HEK293T (cell line): ENCODE results near the gene SLC25A25.

Experiments used
- BHLHE40 ChIP-seq: fragments of 450-650 bp; IDR thresholded peaks from 2 replicates; pipeline ENCODE4 v1.6.1; 2016; ENCODE audit warnings: mild to moderate bottlenecking, moderate library complexity, borderline replicate concordance
- CTBP1 ChIP-seq: fragments of 450-650 bp; IDR thresholded peaks from 2 replicates; pipeline ENCODE4 v1.6.1; 2016; ENCODE audit warnings: borderline replicate concordance
- ELF4 ChIP-seq: fragments of 450-650 bp; IDR thresholded peaks from 2 replicates; pipeline ENCODE4 v1.6.1; 2017; ENCODE audit warnings: antibody characterized with exemption
- FOXA1 ChIP-seq: fragments of 450-650 bp; IDR thresholded peaks from 2 replicates; pipeline ENCODE4 v1.6.1; 2016; ENCODE audit warnings: mild to moderate bottlenecking
- FOXK2 ChIP-seq: fragments of 450-650 bp; IDR thresholded peaks from 2 replicates; pipeline ENCODE4 v1.6.1; 2016; ENCODE audit warnings: mild to moderate bottlenecking
- HDGF ChIP-seq: fragments of 450-650 bp; IDR thresholded peaks from 2 replicates; pipeline ENCODE4 v1.6.1; 2017; ENCODE audit warnings: antibody characterized with exemption, borderline replicate concordance
- SP1 ChIP-seq: fragments of 450-650 bp; IDR thresholded peaks from 2 replicates; pipeline ENCODE4 v1.6.1; 2017
- TARDBP ChIP-seq: fragments of 450-650 bp; IDR thresholded peaks from 2 replicates; pipeline ENCODE4 v1.6.1; 2016

DNA sequence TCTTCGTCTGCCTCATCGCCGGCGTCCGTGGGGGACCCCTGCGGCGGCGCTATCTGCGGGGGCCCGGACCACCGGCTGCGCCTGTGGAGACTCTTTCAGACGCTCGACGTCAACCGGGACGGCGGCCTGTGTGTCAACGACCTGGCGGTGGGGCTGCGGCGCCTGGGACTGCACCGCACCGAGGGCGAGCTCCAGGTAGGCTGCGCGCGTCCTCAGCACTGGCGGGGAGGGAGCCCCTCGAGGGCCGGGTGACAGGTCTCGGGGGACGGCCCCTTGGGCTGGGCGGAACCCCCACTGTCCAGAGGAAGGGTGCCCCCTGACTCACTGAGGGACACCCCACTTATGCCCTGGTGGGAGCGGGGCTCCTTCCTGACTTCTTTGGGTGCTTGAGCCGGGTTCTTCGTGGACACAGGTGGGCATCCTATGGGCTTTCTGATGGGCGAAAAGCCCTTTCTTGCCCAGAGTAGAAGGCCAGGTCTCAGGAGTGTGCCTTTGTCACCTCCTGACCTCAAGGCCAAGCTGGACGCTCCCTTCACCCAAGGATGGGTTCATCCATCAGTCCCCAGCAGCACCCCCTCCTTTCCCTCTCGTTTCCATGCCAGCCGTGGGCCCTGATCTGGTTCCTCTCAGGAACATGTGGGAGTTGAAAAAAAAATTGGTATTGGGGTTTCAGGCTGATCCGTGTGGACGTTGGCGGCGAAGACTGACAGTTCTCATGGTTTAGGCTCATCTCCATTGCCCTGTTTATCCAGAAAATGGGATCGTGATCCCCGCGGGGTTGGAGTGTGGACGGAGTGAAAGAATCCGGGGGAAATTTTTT, 564 bp downstream of the SLC25A25 start:
- TF ChIP-seq SP1 (no peak), FOXA1 (no peak), CTBP1 (no peak), FOXK2 (no peak), ELF4 (no peak), BHLHE40 (no peak), HDGF (no peak), TARDBP (no peak)
